Measurements from ENCODE around the gene ATOH8. TPM values are rescaled to one million over a fixed set of nuclear protein-coding genes. Genes with fewer than 3 reads are reported as not detected.

ATOH8 gene
- polyA plus RNA-seq, 3 donors, result 13.0 to 17.6 (median 15.6) TPM

DNA sequence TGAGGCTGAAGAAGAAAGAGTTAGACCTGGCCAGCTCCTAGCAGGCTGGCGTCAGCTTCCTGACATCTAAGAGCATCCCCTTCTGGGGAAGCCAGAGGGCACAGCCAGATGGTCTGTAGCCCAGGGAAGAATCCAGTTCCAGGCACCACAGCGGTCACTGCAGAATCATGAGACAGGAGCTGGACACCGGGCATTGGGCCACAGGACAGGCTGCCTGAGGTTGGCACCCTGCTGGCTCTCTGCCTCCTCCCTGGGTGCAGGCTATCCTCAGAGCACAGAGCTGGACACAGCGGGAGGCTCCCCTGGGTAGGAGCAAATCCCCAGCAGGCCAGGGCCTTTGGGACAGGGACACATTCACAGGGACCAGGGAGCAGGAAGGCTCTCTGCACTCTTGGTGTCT, 19.8 kb upstream of the ATOH8 start:
- no peak for DNase-seq

DNA sequence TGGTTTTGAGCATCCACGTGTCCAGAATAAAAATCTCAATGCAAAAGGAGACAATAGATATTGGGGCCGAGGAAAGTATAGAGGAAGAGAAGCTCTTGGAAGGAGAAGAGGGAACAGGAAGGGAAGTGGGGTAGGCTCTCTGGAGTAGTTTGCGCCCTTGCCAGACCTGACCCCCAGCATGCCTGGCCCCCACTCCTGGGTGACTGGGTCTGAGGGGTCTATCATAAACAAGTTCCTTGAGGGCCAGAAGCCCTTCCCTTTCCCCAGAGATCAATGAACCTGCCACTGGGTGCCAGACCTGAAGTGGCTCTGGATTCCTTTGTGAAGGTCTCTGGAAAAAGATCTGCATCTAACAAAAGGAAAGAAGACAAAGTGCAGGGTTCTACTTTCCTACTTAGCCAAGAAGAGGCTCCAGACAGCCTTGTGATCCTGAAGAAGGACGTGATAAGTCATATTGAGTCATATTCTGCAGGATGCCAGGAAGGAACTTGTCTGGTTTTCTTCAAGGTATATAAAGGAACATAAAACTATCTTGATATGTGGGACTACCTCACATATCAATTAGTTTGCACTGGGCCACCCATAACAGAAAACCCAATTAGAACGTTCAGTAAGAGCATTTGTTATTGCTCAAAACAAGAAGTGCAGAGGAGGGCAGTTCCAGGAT, 18.7 kb upstream of the ATOH8 start:
- no peak for DNase-seq

DNA sequence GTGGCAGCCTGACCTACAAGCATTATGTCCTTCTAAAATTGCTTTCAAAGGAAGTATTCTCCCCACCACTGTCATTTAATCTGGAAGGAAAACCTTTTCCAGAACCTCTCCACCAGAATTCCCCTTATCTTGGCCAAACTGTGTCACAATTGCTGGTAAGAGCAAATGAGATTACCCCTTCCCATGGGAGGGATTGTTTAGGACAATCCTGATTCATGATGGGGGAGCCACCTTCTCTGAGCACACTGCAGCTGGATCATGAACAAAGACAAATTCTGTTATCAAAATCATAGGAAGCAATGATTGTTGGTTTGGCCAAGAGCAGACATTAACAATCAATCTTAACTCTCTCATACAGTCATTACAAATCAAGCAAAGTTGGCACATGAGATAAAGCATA, 18.1 kb upstream of the ATOH8 start:
- DNase-seq, result no peak

DNA sequence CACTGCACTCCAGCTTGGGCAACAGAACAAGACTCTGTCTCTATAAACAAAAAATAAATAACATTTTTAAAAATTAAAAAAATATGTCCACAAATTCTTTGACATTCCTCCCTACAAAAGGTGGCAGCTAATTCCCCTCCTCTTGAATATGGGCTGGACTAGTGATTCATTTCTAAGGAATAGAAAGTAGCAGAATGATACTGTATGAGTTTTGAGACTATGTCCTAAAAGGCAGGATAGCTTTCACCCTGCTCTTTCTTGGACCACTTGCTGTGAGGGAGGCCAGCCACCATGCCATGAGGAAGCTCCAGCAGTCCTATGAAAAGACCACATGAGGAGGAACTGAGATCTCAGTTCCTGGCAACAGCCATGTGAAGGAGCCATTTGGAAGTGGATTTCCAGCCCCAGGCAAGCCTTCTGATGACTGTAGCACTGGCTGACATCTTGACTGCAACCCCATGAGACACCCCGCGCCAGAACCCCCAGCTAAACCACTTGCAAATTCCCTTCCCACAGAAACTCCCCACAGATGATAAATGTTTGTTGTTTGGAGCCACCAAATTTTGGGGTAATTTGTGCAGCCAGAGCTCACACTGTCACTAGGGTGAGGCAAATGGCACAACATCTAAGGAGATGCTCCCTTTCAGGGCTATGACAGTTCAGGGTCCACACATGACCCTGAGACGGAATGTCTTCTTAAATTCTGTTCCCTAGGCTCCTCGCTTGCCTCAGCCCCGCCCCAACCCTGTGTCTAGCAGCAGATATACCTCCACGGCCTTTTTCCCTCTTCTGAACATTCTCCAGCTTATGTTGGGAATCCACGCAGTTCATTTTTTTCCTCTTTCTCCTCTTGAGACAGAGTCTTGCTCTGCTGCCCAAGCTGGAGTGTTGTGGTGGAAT, 17.1 kb upstream of the ATOH8 start:
- no peak for DNase-seq

DNA sequence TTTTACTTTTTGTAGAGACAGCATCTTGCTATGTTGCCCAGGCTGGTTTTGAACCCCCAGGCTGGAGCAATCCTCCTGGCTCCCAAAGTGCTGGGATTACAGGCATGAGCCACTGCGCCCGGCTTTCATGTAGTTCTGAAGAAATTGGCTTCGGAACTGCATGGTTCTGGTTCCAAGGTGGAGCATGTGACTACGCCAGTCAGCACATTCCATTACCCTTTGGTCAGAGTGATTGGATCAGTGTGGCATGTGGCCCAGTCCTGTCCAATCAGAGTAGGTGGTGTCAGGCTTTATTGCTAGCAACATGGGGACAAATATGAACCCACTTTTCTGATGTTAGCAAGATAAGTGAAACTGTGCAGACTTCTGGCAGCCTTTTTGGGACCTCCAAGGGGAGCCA, 16.3 kb upstream of the ATOH8 start:
- no peak for DNase-seq

DNA sequence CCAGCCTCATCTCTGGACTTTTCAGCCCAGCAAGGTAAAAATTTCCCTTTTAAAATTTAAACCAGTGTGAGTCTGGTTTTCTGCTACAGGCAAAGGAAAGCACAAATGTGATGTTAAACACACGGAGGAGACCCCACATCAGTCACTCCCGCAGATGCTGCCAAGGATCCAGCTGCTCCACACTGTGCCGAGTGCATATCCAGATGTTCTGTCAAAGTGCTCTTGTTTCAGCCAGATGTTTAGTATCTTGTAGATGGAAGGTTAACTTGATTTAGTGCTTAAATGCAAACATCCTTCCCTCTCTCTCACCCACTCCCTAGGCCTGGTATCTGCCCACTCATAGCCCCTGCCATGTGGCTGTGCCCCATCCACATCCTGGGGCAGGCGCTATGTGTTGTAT, 15.8 kb upstream of the ATOH8 start:
- DNase-seq, result no peak

DNA sequence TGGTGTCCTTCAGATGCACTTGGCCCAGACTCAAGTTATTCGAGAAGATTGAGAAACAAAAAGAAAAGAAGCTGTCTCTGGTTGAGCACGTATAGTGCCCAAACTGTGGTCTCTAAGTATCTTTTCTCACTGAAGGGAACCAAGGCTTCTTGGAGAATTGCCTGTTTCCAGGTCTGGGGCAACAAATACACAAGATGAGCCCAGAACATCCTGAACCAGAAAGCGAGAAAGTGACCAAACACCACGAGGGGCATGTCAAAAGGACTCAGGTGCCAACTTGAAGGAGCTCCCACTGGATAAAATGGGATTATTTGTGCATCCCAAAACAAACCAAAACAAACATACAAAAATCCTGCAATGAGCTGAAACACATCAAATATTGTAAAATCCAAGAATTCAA, 13.6 kb upstream of the ATOH8 start:
- no peak for DNase-seq

DNA sequence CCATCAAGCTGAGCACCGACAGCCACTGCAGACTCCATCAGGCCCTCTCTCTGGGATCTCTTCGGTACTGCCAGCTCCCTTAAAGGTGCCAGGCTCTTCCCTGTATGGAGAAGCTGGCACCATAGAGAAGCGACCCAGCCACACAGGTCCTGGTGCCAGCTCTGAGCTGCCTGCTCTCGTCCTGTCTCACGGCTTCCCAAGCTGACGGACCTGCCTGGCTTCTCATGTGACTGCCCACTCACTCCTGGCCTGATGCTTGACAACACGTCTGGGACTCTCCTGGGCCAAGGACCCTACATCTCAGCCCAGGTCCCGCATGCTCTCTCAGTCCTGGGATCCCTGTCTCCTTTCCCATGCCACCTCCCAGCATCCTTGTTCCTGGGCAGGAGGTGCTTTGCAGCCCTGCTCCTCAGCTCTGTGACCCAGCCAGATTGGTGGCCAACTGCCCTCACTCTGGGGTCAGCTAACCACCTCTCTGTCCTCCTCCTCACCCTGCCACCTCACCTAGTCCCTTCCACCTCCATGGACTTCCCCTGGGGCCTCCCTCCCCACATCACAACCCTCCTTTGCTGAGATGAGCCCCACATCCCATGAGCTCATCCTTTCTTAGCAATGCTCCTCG, 12.5 kb upstream of the ATOH8 start:
- DNase-seq, result no peak

DNA sequence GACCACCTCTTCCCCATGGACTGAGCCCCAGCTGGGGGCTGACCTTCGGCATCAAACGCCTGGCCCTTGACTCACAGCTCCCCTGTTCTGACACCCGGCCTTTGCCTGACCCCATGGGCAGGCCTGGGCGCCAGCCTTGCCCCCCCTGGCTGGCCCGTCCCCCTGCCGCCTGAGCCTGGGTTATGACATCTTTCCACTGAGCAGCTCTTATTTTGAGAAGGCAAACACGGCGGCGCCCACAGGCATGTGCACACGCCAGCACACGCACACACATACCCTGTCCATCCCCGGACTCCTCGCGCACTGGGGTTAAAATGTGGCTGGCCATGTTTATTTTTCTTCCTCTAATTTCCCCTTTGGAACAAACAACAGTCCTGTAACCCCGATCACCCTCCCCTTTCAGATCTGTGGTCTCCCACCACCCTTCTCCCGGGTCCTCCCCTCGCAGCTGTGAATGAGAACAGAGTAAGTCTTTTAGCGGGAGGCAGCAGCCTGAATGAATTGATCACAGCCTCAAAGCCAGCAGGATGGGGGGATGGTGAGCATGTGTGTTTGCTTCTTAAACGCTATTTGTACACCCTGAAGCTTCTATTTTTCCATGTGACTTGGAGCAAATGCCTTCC, 11.8 kb upstream of the ATOH8 start:
- DNase-seq, result peak; percentile 75

DNA sequence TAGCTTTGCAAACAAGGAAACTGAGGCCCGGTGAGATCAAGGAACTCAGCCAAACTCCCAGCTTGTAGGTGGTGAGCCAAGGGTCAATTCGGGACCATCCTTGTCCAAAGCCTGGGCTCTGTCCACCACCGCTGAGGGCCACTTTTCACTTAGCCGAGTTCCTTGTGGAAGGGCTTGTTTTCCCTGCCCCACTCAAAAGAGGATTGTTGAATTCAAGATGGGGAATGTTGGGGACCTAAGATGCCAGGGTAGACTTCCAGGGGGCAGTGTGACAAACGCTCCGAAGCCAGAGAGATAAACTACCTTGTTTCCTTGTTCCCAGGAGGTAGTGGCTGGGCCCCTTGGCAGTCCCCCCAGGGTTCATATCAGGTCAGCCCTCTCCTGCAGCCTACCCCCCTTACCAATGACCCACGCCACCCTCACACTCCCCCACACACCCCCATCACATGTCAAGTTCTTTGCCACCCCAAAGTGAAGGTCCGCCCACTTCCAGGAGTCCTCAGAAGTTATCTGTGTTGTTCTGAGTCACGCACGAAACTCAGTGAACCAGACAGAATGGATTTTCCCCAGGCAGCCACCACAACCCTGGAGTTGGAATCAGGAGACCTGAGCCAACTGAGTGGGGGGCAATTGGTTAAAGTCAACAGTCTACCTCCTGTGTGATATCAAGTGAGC, 10.3 kb upstream of the ATOH8 start:
- DNase-seq, result no peak

DNA sequence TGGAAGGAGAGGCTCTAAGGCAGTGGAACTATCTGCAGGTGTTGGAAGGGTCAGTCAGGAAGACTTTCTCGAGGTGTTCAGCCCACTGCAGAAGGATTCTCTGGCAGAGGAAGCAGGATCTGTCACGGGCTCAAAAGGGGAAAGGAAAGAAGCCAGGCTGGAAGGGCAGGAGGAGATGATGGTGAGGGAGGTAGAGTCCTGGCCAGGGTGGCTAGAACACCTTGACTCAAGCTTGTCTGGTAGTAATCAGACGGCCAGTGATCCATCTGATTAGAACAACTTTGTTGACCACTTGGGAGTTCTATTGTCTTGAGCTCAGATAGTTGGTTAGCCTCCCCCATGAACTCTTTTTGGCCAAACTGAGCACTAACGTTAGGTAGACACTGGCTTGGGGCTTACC, 9.7 kb upstream of the ATOH8 start:
- DNase-seq, result no peak

DNA sequence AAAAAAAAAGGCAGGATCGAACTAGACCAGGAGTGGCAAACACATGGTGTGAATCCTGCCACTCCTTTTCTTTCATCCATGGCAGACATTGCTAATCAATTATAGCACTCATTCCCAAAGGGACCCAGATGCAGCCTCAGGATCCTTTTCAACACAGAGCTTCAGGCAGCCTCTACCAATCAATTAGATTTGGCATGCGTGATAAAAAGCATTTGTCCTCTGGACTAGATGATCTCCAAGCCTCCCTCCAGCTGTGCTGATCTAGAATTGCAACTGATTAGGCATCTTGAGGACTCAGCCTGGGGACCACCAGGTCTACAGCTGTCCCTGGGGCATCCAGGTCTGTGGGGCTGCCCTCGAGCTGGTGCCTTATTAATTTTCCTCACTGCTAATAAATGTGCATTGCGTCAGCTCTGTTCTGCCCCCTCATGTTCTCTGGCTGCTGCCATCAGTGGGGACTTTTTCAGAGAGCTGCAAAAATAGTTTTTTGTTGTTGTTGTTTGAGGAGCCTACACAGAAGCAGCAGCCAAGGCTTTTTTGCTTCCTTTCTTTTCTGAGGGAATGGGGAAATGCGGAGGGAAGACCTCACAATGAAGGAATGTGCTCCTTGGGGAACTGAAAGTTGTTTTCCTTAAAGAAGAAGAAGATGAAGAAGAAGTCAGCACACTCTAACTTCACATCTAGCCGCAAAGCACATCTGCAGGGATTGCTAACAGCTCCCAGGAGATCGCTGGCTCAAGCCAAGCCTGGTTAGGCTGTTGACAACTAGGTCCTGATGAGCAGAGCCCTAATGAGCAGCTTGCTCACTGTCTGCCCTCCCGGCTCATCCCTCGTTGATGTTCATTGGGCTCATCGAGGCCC, 8.8 kb upstream of the ATOH8 start:
- DNase-seq, result no peak

DNA sequence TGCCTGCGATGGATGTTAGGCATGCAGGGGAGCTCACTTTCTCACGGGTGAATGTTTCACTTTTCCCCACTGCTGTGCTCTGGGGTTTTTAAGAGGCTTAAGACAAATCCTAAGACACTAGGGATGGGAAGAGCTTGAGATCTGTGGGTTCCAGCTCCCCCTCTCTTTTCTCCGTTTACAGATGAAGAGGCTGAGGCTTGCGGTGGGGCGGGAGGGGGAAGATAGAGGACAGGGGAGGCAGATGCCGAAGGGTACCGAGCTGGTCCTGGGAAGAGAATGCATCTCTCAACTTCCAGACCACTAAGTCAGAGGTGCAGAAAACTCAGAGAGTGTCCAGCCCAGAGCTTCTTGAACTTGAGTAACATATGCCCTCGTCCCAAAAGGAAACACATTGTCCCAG, 8.2 kb upstream of the ATOH8 start:
- no peak for DNase-seq

DNA sequence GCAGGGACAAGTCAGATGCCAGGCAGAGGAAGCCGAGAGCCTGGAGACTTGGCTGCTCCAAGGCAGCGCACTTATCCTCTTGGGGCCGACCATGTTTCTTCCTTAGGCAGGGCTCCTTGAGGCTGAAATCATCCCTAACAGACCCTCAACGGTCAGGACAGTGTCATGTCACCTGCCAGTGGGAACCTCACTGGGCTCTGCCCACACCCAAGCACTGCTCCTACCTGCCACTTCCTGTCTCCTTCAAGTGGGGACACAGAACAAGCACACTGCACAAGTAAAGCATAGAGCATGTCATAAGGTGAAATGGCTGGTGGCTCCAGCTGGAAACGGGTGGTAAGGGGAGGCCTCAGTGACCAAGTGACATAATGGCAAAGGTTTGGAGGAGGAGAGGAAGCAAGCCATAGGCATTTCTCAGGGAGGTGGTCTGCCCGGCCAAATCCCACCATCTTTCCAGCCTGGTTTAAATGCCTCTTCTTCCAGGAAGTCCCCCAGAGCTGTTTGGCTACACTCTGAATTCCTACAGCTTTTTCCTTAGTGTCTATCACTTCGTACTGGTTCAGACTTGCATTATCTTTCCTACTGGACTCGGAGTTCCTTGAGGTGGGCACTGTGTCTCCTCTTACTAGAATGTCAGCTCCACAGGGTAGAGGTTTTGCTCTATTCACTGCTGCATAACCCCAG, 7.3 kb upstream of the ATOH8 start:
- DNase-seq, result no peak

DNA sequence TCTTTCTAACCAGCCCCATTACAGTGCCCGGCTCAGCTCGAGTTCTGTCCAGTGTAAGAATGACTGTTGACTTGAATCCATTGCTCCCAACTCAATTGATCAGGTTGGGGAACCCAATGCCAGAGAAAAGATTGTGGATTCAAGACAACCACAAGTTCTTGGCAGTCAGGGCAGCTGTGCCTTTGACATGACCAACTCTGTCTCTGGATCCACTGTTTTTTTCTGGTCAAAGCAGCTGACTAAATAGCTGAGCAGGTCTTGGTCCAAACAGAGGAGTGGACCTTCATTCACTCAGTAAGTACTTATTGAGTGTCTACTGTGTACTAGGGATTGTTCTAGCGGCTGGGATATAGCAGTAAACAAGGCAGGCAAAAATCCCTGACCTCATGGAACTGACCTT, 6.3 kb upstream of the ATOH8 start:
- DNase-seq, result no peak

DNA sequence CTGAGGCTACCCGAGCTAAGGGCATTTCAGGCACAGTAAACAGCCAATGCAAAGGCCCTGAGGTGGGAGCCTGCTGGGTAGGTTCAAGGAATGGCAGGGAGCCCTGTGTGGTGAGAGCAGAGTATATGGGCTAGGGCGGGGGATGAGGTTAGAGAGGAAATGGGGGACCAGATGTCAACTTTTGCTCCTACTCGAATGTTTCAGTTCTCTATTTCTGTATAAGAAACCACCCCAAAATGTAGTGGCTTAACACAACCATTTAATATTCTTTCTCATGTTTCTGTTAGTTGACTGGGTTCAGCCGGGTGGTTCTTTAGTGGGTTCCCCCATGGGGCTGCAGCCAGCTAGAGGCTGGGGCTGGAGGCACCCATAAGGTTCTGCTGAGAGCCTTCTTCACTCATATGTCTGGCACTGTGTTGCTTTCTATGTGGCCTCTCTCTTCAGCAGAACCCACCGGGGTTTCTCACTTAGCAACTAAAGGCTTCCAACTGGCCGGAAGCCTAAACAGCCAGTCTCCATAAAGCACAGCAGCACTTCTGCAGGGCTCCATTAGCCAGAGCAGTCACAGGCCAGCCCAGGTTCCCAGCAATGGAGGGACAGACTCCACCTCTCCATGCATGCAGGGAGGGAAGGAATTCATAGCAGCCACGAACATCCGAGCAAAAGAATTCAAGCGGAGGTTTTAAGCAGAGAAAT, 5.6 kb upstream of the ATOH8 start:
- DNase-seq, result no peak

DNA sequence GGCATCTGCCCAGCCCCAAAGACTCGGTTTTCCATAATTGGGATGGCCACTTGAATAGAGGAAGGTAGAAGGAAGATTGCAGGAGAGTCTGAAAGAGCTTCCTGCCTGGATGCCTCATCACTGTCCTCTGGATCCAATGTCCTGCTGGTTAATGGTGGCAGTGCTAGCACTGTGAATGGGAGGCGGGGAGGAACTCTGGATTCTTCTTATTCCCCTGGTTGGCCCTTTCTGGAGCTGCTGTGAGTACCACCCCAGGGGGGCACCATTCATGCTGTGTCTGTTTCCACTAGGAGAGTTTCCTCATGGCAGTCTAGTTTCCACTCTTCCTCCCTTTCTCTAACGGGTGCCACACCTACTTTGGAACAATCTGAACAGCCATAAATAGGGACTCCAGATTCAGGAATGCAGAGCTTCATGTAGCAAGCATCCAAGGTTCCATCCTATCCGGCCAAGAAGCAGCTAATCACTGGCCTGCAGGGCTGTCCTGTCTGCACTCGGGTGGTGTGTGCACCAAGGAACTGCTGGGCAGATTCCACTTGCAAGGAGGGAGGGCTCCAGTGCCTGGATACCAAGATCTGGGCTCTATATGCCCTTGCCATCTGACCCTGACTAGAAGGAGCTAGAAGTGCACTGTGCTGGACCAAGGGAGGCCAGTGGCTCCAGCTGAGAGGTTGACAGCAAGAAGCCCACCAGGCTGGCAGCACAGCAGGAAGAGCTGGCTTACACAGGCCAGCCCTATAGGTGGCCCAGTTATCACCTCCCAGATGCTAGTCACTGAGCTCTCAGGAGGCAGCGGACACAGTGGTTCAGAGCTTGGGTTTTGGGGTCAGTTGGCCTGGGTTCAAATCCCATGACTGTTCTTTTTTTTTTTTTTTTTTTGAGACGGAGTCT, 4.6 kb upstream of the ATOH8 start:
- no peak for DNase-seq
